OCI-LY7 (cell line): ENCODE results near the gene SHC2. TPM values are rescaled to one million over a fixed set of nuclear protein-coding genes. Genes with fewer than 3 reads are reported as not detected.
"Not testable (repeated sequence)": the region's sequence is repeated elsewhere in the genome, so short reads cannot be mapped to it uniquely, and the experiment has no call there.

ENCODE experiments used
- BruUV-seq: library from RNA; stranded (reverse); fragments of 400-500 nt; replicated peaks from 2 replicates; lab custom pipeline; 2021; lab: Mats Ljungman, UMichigan
- CTCF ChIA-PET: fragments of 300-600 bp; sonication (Branson Sonifier 250); formaldehyde crosslinking; loops from one replicate; lab custom pipeline; 2022; ENCODE audit warnings: antibody characterized with exemption; ENCODE audit not compliant: unreplicated experiment; lab: Charles Lee
- POLR2A ChIA-PET: fragments of 300-600 bp; sonication (Branson Sonifier 250); formaldehyde crosslinking; loops from one replicate; lab custom pipeline; 2022; ENCODE audit warnings: antibody characterized with exemption; lab: Charles Lee
- DNase-seq: peaks from one replicate; pipeline ENCODE4 v3.0.0-alpha.2; 2015; ENCODE audit warnings: low spot score
- H2AFZ ChIP-seq: fragments of 200-600 bp; sonication (generic), shearing (Covaris generic); 2 replicates; pipeline ENCODE4 v1.6.1; 2014; ENCODE audit warnings: mild to moderate bottlenecking, antibody characterized with exemption, low read length, moderate library complexity
- H3K27ac ChIP-seq: fragments of 200-600 bp; sonication (generic); 2 replicates; pipeline ENCODE4 v1.5.1; 2014; ENCODE audit warnings: mixed run types, low read depth, mild to moderate bottlenecking, moderate library complexity, low read length, inconsistent platforms; ENCODE audit not compliant: poor library complexity, severe bottlenecking
- H3K36me3 ChIP-seq: fragments of 200-600 bp; sonication (generic); 2 replicates; pipeline ENCODE4 v1.6.1; 2014; ENCODE audit warnings: mild to moderate bottlenecking, antibody characterized with exemption, low read length, moderate library complexity, mixed read lengths; ENCODE audit not compliant: insufficient read depth
- H3K4me1 ChIP-seq: fragments of 200-600 bp; sonication (generic); 2 replicates; pipeline ENCODE4 v1.5.1; 2014; ENCODE audit warnings: mild to moderate bottlenecking, low read length; ENCODE audit not compliant: insufficient read depth, poor library complexity, severe bottlenecking
- H3K4me2 ChIP-seq: fragments of 200-600 bp; sonication (generic); 2 replicates; pipeline ENCODE4 v1.6.1; 2014; ENCODE audit warnings: mild to moderate bottlenecking, low read length
- H3K4me3 ChIP-seq: fragments of 200-600 bp; sonication (generic); 2 replicates; pipeline ENCODE4 v1.5.1; 2014; ENCODE audit warnings: mild to moderate bottlenecking, low read depth, low read length; ENCODE audit not compliant: poor library complexity, severe bottlenecking
- H3K79me2 ChIP-seq: fragments of 200-600 bp; sonication (generic); 2 replicates; pipeline ENCODE4 v1.6.1; 2016; ENCODE audit warnings: low read depth, mild to moderate bottlenecking, low read length, moderate library complexity, mixed read lengths; ENCODE audit not compliant: insufficient read depth
- H3K9me2 ChIP-seq: fragments of 200-600 bp; sonication (generic); 2 replicates; pipeline ENCODE4 v1.6.1; 2016; ENCODE audit warnings: mild to moderate bottlenecking, low read length, mixed read lengths; ENCODE audit not compliant: insufficient read depth
- H3K9me3 ChIP-seq: fragments of 200-600 bp; sonication (generic); 2 replicates; pipeline ENCODE4 v1.6.1; 2014; ENCODE audit warnings: mild to moderate bottlenecking, mixed run types, low read length, mixed read lengths
- H4K20me1 ChIP-seq: fragments of 200-600 bp; sonication (generic); 2 replicates; pipeline ENCODE4 v1.6.1; 2014; ENCODE audit warnings: mild to moderate bottlenecking, antibody characterized with exemption, low read length, moderate library complexity, mixed read lengths; ENCODE audit not compliant: insufficient read depth
- CTCF ChIP-seq: fragments of 200-600 bp; sonication (generic); conservative IDR thresholded peaks from 2 replicates; pipeline ENCODE4 v1.5.1; 2014; ENCODE audit warnings: mild to moderate bottlenecking, antibody characterized with exemption, low read length, moderate library complexity, mixed read lengths
- EZH2phosphoT487 ChIP-seq: fragments of 200-600 bp; sonication (generic); IDR thresholded peaks from 2 replicates; pipeline ENCODE4 v1.6.1; 2018; ENCODE audit warnings: low read depth, borderline replicate concordance, mild to moderate bottlenecking, mixed run types, antibody characterized with exemption, low read length, moderate library complexity, mixed read lengths
- intact Hi-C: fragments of 100-400 bp; cut with micrococcal nuclease; formaldehyde crosslinking; loops from one replicate; pipeline ENCODE4 v1.10.0; 2022; ENCODE audit not compliant: unreplicated experiment
- total RNA-seq, 2 experiments: library from RNA; depleted of rRNA in 1 of 2; stranded (reverse); fragments of >200 nt in 1 of 2; shearing (Covaris generic) in 1 of 2; gene quantifications; 2 replicates each; pipeline ENCODE4 v1.2.3, GENCODE V29; 2014 to 2022

The SHC2 gene
- total RNA-seq, 2 experiments from 2014 or later = 0.28 to 0.65 TPM

DNA sequence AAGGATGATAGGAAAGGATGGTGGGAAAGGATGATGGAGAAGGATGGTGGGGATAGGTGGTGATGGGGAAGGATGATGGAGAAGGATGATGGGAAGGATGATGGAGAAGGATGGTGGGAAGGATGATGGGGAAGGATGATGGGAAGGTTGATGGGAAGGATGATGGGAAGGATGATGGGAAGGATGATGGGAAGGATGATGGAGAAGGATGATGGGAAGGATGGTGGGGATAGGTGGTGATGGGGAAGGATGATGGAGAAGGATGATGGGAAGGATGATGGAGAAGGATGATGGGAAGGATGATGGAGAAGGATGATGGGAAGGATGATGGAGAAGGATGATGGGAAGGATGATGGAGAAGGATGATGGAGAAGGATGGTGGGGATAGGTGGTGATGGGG is 67.3 kb downstream of the SHC2 start:
- POLR2A ChIA-PET, H3K79me2 ChIP-seq, CTCF ChIA-PET, H3K27ac ChIP-seq, intact Hi-C loops, H3K4me1 ChIP-seq, H3K36me3 ChIP-seq, H4K20me1 ChIP-seq, H3K4me2 ChIP-seq, BruUV-seq, H3K4me3 ChIP-seq, H3K9me3 ChIP-seq, DNase-seq, H2AFZ ChIP-seq, H3K9me2 ChIP-seq: not testable (repeated sequence)

GRCh38 chr19:392375-392970 is 68.4 kb downstream of the SHC2 start:
- POLR2A ChIA-PET = no interaction called here
- no peak overlapping the region for H2AFZ ChIP-seq
- H3K36me3 ChIP-seq = no peaks in the 10 kb centered on the region
- no peaks in the 10 kb centered on the region for H4K20me1 ChIP-seq
- intact Hi-C loops = no loop called here
- CTCF ChIA-PET = no interaction called here
- no peak overlapping the region for H3K4me3 ChIP-seq
- no peaks in the 10 kb centered on the region for H3K9me3 ChIP-seq
- no peak overlapping the region for H3K4me2 ChIP-seq
- no peak for TF ChIP-seq CTCF
- TF ChIP-seq EZH2phosphoT487 = no peak
- no peak overlapping the region for H3K27ac ChIP-seq
- no TSS peak for BruUV-seq
- no peaks in the 10 kb centered on the region for H3K9me2 ChIP-seq
- H3K79me2 ChIP-seq = no peaks in the 10 kb centered on the region
- no peaks in the 10 kb centered on the region for H3K4me1 ChIP-seq
- DNase-seq = no peak

DNA sequence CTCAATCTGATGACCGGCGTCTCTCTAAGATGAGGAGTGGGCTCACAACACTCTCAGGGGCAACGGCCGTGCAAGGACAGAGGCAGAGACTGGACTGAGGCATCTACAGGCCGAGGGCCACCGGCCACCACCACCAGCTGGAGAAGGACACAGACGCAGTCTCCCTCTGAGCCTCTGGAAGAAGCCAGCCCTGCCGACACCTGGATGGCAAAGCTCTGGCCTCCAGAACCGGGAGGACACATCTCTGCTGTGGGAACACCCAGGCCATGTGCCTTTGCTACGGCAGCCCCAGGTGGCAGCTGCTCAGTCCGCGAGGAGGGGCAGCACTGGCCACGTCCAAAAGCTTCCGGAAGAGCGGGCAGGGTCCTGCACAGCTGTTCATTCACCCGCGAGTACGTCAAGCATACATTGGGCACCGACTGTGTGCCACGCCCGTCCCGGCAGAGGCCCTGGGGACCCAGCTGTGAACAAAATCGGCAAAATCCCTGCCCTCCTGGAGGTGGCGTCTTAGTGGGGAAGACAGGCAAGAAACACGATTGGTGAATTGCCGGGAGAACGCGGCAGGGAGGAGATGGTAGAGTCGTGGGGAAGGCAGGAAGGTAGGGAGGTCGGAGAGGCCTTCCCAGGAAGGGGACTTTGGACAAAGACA is 69.0 kb downstream of the SHC2 start:
- no peaks in the 10 kb centered on the region for H3K9me3 ChIP-seq
- TF ChIP-seq CTCF (no peak), EZH2phosphoT487 (no peak)
- H2AFZ ChIP-seq = no peak overlapping the region
- H4K20me1 ChIP-seq = no peaks in the 10 kb centered on the region
- H3K4me3 ChIP-seq = no peak overlapping the region
- H3K4me1 ChIP-seq = no peaks in the 10 kb centered on the region
- intact Hi-C loops = no loop called here
- POLR2A ChIA-PET = no interaction called here
- no peak overlapping the region for H3K27ac ChIP-seq
- no peak for DNase-seq
- CTCF ChIA-PET = no interaction called here
- no peaks in the 10 kb centered on the region for H3K36me3 ChIP-seq
- no peaks in the 10 kb centered on the region for H3K9me2 ChIP-seq
- H3K4me2 ChIP-seq = no peak overlapping the region
- no peaks in the 10 kb centered on the region for H3K79me2 ChIP-seq
- BruUV-seq = no TSS peak
